Muscle layer of duodenum (tissue), 2 donors: ENCODE results near the gene ADAT3.
"Not testable (repeated sequence)": the region's sequence is repeated elsewhere in the genome, so short reads cannot be mapped to it uniquely, and the experiment has no call there.

ENCODE experiments used
- H3K27ac ChIP-seq: one replicate; pipeline ENCODE4 v1.7.0; 2013; ENCODE audit warnings: mild to moderate bottlenecking, low read length
- H3K27me3 ChIP-seq: one replicate; pipeline ENCODE4 v1.7.0; 2013; ENCODE audit warnings: low read depth, mild to moderate bottlenecking, control low read depth, low read length
- H3K36me3 ChIP-seq, 2 donors: one replicate each; pipeline ENCODE4 v1.7.0; 2013; ENCODE audit warnings: low read length in 2 of 2, control low read depth in 1 of 2, mild to moderate bottlenecking in 1 of 2; ENCODE audit not compliant: insufficient read depth in 2 of 2, control insufficient read depth in 1 of 2
- H3K4me1 ChIP-seq, 2 donors: one replicate each; pipeline ENCODE4 v1.7.0; 2013; ENCODE audit warnings: low read length in 2 of 2, mild to moderate bottlenecking in 2 of 2, control low read depth in 1 of 2, moderate library complexity in 1 of 2; ENCODE audit not compliant: insufficient read depth in 2 of 2, control insufficient read depth in 1 of 2
- H3K4me3 ChIP-seq, 2 donors: one replicate each; pipeline ENCODE4 v1.7.0; 2013; ENCODE audit warnings: low read length in 2 of 2, low read depth in 1 of 2, mild to moderate bottlenecking in 1 of 2
- H3K9me3 ChIP-seq, 2 donors: one replicate each; pipeline ENCODE4 v1.7.0; 2013; ENCODE audit warnings: low read length in 2 of 2, control low read depth in 1 of 2, mild to moderate bottlenecking in 1 of 2; ENCODE audit not compliant: control insufficient read depth in 1 of 2
- donor health status: healthy.

Gene ADAT3

DNA sequence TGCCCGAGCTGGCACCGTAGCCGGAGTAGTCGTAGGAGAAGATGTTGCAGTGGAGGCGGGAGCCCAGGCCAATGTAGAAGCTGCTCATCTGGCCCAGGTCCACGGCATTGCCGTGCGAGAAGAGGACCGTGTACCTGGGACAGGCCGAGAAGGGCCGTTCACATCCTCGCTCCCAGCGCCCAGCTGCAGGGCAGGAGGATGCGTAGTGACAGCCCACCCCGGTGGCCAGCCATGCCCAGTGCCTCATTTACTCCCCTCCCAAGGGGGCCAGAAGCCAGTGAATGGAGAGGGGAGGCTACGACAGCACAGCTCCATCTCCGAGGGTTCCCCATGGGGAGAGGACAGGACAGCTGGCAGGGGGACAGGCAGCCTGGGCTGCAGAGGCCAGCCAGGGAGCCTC is 25.2 kb upstream of the ADAT3 start:
- H3K4me3 ChIP-seq, H3K36me3 ChIP-seq, H3K27ac ChIP-seq, H3K9me3 ChIP-seq, H3K27me3 ChIP-seq: not testable (repeated sequence)
- peaks cover 10 to 46% of the 10 kb centered on the region in 2 donors for H3K4me1 ChIP-seq

DNA sequence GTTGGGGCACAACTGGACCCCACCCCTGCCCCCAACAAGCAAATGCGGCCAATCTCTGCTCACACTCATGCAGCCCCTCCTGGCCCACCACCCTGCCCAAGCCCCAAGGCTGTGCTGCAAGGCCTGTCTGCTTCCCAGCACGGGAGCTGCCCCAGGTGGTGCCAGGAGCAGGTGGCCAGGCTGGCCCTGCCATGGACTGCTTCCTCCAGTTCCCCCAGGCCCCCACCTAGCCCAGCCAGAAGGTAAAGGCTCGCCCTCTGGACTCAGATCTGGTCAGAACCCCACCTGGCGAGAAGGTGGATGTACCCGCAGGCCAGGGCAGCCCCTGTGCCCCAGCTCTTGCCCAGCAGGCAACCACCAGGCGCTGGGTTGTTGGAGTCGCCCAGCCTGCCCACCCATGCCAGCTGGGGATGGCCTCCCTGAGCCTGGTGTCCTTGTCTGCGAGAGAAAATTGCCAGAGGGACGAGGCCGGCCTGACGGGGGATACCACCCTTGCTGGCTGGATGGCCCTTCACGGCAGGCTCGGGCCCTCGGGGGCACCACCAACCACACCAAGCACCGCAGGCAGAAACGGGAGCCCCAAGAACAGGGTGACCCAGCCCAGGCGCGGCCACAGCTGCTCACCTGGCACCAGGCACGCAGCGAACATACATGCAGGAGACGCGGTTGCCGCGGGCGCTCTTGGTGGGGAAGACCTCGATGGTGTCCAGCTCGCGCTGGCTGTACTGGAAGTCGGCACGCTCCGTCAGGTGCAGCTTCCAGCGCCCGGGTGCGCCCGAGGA is 24.4 kb upstream of the ADAT3 start:
- H3K9me3 ChIP-seq, result no peaks in the 10 kb centered on the region
- no peak overlapping the region for H3K27ac ChIP-seq
- H3K4me3 ChIP-seq, result no peak overlapping the region
- H3K4me1 ChIP-seq, result peaks cover 10 to 42% of the 10 kb centered on the region in 2 donors
- no peaks in the 10 kb centered on the region for H3K27me3 ChIP-seq
- H3K36me3 ChIP-seq, result peaks cover 0 to 7% of the 10 kb centered on the region in 2 donors

DNA sequence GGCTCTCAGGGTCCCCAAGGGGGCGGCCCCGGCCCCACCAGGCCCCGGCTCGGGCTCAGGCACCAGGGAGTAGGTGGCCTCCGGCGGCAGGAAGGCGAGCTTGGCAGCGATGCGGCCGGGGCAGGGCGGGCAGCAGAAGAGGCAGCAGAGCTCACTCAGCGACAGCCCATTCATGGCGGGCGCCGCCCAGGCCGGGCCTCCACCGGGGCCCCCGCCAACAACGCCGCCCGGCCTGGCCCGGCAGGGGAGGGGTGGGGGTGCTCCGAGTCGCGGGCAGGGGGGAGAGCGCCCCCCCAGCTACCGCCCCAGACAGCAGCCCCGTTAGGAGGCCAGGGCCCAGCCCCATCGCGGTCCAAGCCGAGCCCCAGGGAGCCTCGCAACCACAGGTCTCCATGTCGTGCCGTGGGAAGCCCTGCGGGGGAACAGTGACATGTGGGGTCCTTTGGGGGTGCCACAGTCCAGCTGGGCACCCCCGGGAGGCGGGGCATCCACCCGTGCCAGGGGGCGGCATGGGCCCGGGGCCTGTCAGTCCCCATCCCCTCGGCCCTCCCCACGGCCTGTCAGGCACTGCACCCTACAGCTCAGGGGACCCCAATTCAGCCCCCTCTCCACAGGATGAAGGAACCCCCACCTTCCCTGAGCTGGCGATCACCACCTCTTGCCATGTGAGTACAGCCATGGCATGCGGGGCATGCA is 23.7 kb upstream of the ADAT3 start:
- not testable (repeated sequence) for H3K9me3 ChIP-seq, H3K4me3 ChIP-seq, H3K36me3 ChIP-seq, H3K27me3 ChIP-seq
- H3K27ac ChIP-seq, result peak overlapping the region; percentile 23
- H3K4me1 ChIP-seq, result peaks cover 10 to 41% of the 10 kb centered on the region in 2 donors

DNA sequence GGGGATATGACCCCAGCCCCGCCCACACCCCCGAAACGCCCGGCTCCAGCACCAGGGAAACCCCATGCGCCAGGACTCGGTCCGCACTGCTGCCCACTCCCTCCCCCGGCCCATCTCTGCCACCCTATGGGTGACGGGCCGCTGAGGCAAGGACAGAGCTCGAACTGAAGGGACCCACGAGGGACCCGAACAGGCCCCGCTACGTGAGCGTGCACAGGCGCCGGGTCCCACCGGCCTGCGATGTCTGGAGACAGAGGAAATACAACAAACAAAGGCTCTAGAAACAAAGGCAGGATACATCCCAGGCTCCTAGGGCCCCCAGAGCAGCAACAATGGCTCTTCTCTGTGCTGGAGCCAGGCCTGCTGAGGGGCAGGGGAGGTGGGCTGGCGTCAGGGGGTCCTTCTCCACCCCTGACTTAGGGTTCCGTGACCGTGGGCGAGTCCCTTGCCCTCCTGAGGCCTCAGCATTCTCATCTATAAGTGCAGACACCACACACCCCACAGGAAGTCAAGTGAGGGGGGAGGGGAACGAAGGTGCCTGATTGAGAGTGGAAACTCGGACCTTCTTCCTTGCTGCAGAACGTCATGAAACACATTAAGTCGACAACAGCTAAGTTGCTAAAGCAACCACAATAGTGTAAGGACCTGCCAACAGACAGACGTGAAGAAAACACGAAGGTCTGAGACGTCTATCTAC is 23.0 kb upstream of the ADAT3 start:
- H3K27ac ChIP-seq, result peak overlapping the region; percentile 28
- H3K4me3 ChIP-seq, result no peak overlapping the region
- no peaks in the 10 kb centered on the region for H3K27me3 ChIP-seq
- H3K36me3 ChIP-seq, result peaks cover 0 to 7% of the 10 kb centered on the region in 2 donors
- no peaks in the 10 kb centered on the region for H3K9me3 ChIP-seq
- H3K4me1 ChIP-seq, result peaks cover 10 to 38% of the 10 kb centered on the region in 2 donors

DNA sequence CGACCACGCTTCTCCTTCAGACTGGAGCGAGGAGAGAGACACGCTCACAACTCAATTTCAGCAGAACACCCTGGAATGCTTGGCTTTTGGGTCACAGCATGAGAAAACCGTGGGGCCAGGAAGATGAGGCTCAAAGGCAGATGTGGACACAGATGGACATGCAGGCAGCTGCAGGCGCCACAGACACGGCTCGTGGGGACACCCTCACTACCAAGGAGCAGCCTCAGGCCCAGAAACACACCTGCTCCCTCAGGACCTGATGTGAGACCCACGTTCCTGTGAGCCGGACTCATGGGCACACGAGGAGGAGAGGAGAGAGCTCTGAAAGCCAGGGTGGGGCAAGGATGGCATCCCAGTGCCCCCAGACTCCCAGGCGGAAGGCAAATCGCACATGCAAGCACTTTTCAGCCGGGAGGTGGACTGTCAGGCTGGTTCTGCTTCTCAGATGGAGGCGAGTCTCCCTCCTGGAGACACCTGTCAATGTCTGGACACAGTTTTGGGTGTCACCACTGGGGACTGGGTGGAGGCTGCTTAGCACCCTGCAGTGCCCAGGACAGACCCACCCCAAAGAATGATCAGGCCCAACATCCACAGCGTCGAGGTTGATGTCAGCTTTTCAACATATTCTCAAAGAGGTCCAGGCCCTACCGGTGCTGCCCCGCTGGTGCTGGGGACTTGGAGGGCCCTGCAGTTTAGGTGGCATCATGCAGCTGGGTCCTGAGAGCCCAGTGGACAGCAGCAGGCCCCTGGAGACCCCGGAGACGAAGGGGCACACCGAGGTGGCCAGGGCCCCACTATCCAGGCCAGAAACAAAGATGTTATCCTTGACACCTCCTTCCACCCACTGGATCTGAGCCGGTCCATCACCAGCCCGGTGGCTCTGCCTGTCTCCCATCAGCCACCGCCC is 22.2 kb upstream of the ADAT3 start:
- peak overlapping the region; percentile 89 to 94 for H3K4me3 ChIP-seq
- peak overlapping the region; percentile 28 for H3K27ac ChIP-seq
- H3K9me3 ChIP-seq, result no peaks in the 10 kb centered on the region
- peaks cover 10 to 38% of the 10 kb centered on the region in 2 donors for H3K4me1 ChIP-seq
- H3K27me3 ChIP-seq, result no peaks in the 10 kb centered on the region
- peaks cover 0 to 7% of the 10 kb centered on the region in 2 donors for H3K36me3 ChIP-seq

DNA sequence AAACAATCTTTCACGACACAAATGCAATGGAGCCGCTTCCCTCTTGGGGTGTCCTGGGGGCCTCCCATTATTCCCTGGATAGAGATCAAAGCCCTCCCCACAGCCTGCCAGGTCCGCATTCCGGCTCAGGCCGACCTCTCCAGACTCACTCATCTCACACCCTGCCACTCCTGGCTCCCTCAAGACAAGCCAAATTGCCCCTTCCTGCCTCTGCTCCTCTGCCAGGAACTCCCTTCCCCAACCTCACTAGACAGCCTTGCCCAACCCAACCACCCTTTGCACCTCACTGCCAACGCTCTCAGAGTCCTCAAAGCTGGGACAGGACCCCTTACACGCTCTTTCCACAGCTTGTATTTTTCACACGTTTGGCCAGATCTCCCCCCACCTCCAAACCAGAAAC is 21.4 kb upstream of the ADAT3 start:
- Histone ChIP-seq H3K4me1 (peaks cover 10 to 38% of the 10 kb centered on the region in 2 donors), H3K4me3 (peak overlapping the region; percentile 89 to 94), H3K36me3 (peaks cover 0 to 7% of the 10 kb centered on the region in 2 donors), H3K27ac (peak overlapping the region; percentile 63), H3K9me3 (no peaks in the 10 kb centered on the region), H3K27me3 (no peaks in the 10 kb centered on the region)

DNA sequence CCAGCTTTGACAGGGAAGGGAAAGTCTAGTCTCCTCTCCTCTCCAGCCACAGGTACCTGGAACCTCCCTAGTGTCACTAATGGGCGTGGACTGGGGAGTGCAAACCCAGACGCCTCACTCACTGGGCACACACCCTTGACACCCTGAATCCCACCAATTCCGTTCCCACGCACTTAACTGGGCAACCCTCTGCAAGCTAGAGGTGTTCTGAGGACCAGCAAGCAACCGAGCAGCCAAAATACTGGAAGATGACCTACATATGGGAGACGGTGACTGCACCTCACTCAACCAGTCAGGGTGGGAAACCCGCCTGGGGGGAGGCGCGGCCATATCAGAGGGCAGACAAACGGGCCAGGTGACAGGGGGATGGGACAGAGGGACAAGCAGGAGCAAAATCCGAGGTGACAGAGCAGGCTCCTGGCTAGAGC is 20.9 kb upstream of the ADAT3 start:
- Histone ChIP-seq H3K4me1 (peaks cover 10 to 38% of the 10 kb centered on the region in 2 donors), H3K27me3 (no peaks in the 10 kb centered on the region), H3K36me3 (peaks cover 0 to 7% of the 10 kb centered on the region in 2 donors), H3K27ac (peak overlapping the region; percentile 63), H3K4me3 (peak overlapping the region; percentile 89 to 94), H3K9me3 (no peaks in the 10 kb centered on the region)

DNA sequence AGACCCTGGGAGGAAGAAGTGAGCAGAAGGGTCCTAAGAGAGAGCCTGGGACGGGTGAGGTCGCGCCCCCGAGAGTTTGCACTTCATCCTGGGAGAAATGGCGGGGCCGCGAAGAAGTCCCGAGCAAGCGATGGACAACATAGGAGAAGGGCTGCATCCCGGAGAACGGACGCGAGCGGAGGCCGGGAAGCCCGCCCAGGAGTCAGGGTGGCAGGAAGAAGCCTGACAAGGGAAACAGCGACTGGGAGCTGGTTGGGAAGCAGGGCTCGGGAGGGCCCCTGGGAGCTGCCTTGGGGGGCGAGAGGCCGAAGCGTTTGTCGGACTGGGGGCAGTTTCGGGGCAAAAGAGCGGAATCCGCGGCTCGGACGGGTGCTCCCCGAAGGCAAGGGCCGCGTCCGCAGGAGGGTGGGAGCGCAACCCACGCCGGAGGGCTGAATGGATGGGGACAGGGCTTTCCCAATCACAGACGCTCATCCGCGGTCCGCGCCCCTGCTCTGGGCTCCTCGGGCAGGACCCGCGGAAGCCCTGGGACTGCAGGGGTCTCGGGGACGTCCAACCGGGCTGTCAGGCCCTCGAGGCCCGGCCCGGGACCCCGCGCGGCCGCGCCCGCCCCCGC is 20.4 kb upstream of the ADAT3 start:
- Histone ChIP-seq H3K36me3 (peaks cover 0 to 7% of the 10 kb centered on the region in 2 donors), H3K27me3 (no peaks in the 10 kb centered on the region), H3K9me3 (no peaks in the 10 kb centered on the region), H3K4me1 (peaks cover 10 to 38% of the 10 kb centered on the region in 2 donors), H3K4me3 (peak overlapping the region; percentile 89 to 94), H3K27ac (peak overlapping the region; percentile 63)

DNA sequence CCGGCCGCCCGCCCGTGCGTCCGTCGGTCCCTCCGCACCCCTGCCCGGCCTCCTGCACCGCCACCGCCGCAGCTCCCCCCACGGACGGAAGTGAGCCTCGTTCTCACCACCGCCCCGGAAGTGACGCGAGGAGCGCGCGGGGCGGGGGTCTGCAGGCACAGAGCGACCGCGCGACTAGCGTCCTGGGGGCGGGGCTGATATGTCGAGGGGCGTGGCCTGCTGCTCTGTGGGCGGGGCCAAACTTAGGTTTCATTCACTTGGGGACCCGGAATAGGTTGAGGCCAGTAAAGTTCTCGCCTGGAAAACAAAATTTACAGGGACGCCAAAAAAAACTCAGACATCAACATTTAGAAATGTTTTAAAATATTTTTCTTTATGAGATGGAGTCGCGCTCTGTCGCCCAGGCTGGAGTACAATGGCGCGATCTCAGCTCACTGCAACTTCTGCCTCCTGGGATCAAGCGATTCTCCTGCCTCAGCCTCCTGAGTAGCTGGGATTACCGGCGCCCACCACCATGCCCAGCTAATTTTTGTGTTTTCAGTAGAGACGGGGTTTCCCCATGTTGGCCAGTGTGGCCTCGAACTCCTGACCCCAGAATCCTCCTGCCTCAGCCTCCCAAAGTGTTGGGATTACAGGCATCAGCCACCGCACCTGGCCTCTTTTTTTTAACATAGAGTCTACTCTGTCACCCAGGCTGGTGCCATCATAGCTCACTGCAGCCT is 19.6 kb upstream of the ADAT3 start, which contains the start of gene ABHD17A:
TSS of gene ABHD17A (minus strand) at position 99 of the 722 bp plus-strand sequence. CDS start 3,930 bp downstream, outside the sequence.
- H3K27me3 ChIP-seq, H3K9me3 ChIP-seq, H3K36me3 ChIP-seq: not testable (repeated sequence)
- Histone ChIP-seq H3K27ac (peak within 1 kb of the TSS; percentile 63), H3K4me1 (peaks cover 10 to 35% of the 10 kb centered on the region in 2 donors), H3K4me3 (peak within 1 kb of the TSS; percentile 89 to 94)

DNA sequence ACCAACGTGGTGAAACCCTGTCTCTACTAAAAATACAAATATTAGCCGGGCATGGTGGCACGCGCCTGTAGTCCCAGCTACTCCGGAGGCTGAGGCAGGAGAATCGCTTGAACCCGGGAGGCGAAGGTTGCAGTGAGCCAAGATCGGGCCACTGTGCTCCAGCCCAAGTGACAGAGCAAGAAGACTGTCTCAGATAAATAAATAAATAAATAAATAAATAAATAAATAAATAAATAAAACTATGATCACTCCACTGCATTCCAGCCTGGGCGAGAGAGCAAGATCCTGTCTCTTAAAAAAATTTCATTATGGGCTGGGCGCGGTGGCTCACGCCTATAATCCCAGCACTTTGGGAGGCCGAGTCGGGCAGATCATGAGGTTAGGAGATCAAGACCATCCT is 18.8 kb upstream of the ADAT3 start:
- not testable (repeated sequence) for H3K9me3 ChIP-seq, H3K36me3 ChIP-seq, H3K27me3 ChIP-seq, H3K4me3 ChIP-seq, H3K27ac ChIP-seq
- H3K4me1 ChIP-seq, result peaks cover 10 to 31% of the 10 kb centered on the region in 2 donors
